DOHH2 (cell line): ENCODE data around the gene BCAP29.

ENCODE experiments used
- H3F3A ChIP-seq: fragments of 200-600 bp; sonication (generic), shearing (Covaris generic); 2 replicates; pipeline ENCODE4 v1.6.0; 2016; ENCODE audit warnings: antibody characterized with exemption, mild to moderate bottlenecking; ENCODE audit not compliant: control insufficient read depth, insufficient read depth
- H3K27ac ChIP-seq: fragments of 200-600 bp; sonication (generic); 2 replicates; pipeline ENCODE4 v1.5.1; 2014; ENCODE audit warnings: low read depth, mild to moderate bottlenecking, low read length, moderate library complexity
- H3K27me3 ChIP-seq: fragments of 200-600 bp; sonication (generic); 2 replicates; pipeline ENCODE4 v1.6.1; 2014; ENCODE audit warnings: mild to moderate bottlenecking, low read length, mixed read lengths; ENCODE audit not compliant: control insufficient read depth
- H3K36me3 ChIP-seq: fragments of 200-600 bp; sonication (generic); 2 replicates; pipeline ENCODE4 v1.6.1; 2014; ENCODE audit warnings: mild to moderate bottlenecking, low read length, moderate library complexity, mixed read lengths; ENCODE audit not compliant: control insufficient read depth
- H3K4me1 ChIP-seq: fragments of 200-600 bp; sonication (generic); 2 replicates; pipeline ENCODE4 v1.6.1; 2014; ENCODE audit warnings: mild to moderate bottlenecking, low read length, mixed read lengths; ENCODE audit not compliant: control insufficient read depth
- H3K4me2 ChIP-seq: fragments of 200-600 bp; sonication (generic); 2 replicates; pipeline ENCODE4 v1.6.0; 2014; ENCODE audit warnings: mild to moderate bottlenecking, low read length, moderate library complexity
- H3K4me3 ChIP-seq: fragments of 200-600 bp; sonication (generic); 2 replicates; pipeline ENCODE4 v1.5.1; 2014; ENCODE audit warnings: mild to moderate bottlenecking, low read length, mixed read lengths
- H3K79me2 ChIP-seq: fragments of 200-600 bp; sonication (generic); 2 replicates; pipeline ENCODE4 v1.6.1; 2014; ENCODE audit warnings: mild to moderate bottlenecking, low read length, mixed read lengths; ENCODE audit not compliant: control insufficient read depth
- H3K9me2 ChIP-seq: fragments of 200-600 bp; sonication (generic); replicated peaks from 2 replicates; pipeline ENCODE4 v1.6.1; 2014; ENCODE audit warnings: mild to moderate bottlenecking, low read length, mixed read lengths; ENCODE audit not compliant: control insufficient read depth
- H3K9me3 ChIP-seq: fragments of 200-600 bp; sonication (generic); 2 replicates; pipeline ENCODE4 v1.6.1; 2014; ENCODE audit warnings: antibody characterized with exemption, low read length, mixed read lengths; ENCODE audit not compliant: control insufficient read depth, insufficient read depth
- H4K20me1 ChIP-seq: fragments of 200-600 bp; sonication (generic); 2 replicates; pipeline ENCODE4 v1.6.0; 2014; ENCODE audit warnings: low read depth, mild to moderate bottlenecking, antibody characterized with exemption, low read length, moderate library complexity; ENCODE audit not compliant: control insufficient read depth, insufficient read depth
- EZH2phosphoT487 ChIP-seq: fragments of 200-600 bp; sonication (generic); IDR thresholded peaks from 2 replicates; pipeline ENCODE4 v1.6.1; 2017; ENCODE audit warnings: borderline replicate concordance, mild to moderate bottlenecking, antibody characterized with exemption, low read length, moderate library complexity, mixed read lengths
- TF ChIP-seq, protein P1 (sequence below): fragments of 200-600 bp; sonication (generic); IDR thresholded peaks from one replicate; pipeline ENCODE4 v1.5.1; 2014; ENCODE audit warnings: antibody characterized with exemption, mild to moderate bottlenecking, low read depth, low read length; ENCODE audit not compliant: poor library complexity, severe bottlenecking

BCAP29 gene

DNA sequence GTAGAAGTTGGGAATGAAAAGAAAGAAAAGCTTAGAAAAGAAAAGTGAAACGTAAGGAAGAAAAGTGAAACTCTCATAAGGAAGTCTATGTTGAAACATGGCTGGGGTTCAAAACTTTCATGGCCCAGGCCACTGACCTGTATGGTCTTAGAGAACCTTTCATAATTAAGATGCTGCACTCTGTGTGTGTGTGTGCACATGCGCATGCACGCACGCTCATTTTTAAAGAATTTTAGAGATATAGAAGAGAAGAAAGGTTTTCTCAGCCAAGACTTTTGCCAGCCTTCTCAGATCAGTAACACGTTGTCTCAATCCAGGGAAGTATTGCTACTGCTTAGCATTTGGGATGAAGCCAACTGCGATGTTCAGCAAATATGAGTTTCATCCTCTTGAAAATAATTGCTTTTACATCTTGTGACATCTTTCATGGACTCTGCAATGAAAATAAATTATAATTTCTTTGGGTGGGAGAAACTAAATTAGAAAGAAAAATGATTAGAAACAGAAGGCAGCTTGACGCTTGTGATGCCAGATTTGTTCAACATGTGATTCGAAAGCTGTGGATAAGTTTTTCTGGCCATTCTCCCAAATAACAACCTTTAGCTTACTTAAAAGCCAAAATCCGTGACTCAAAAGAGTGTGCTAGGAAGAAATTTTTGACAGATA is 64.4 kb downstream of the BCAP29 start:
- H3K9me2 ChIP-seq, result no peaks in the 10 kb centered on the region
- H3K4me2 ChIP-seq, result no peak overlapping the region
- H3K27me3 ChIP-seq, result no peaks in the 10 kb centered on the region
- no peak overlapping the region for H3K4me3 ChIP-seq
- TF ChIP-seq, protein P1, sequence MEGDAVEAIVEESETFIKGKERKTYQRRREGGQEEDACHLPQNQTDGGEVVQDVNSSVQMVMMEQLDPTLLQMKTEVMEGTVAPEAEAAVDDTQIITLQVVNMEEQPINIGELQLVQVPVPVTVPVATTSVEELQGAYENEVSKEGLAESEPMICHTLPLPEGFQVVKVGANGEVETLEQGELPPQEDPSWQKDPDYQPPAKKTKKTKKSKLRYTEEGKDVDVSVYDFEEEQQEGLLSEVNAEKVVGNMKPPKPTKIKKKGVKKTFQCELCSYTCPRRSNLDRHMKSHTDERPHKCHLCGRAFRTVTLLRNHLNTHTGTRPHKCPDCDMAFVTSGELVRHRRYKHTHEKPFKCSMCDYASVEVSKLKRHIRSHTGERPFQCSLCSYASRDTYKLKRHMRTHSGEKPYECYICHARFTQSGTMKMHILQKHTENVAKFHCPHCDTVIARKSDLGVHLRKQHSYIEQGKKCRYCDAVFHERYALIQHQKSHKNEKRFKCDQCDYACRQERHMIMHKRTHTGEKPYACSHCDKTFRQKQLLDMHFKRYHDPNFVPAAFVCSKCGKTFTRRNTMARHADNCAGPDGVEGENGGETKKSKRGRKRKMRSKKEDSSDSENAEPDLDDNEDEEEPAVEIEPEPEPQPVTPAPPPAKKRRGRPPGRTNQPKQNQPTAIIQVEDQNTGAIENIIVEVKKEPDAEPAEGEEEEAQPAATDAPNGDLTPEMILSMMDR, result no peak
- no peak for TF ChIP-seq EZH2phosphoT487
- H3K79me2 ChIP-seq, result no peaks in the 10 kb centered on the region
- H4K20me1 ChIP-seq, result no peaks in the 10 kb centered on the region
- H3K27ac ChIP-seq, result no peak overlapping the region
- peaks cover 10% of the 10 kb centered on the region for H3K4me1 ChIP-seq
- no peaks in the 10 kb centered on the region; the same call in 1 of the 2 replicates for H3K9me3 ChIP-seq
- no peaks in the 10 kb centered on the region for H3F3A ChIP-seq
- no peaks in the 10 kb centered on the region for H3K36me3 ChIP-seq

DNA sequence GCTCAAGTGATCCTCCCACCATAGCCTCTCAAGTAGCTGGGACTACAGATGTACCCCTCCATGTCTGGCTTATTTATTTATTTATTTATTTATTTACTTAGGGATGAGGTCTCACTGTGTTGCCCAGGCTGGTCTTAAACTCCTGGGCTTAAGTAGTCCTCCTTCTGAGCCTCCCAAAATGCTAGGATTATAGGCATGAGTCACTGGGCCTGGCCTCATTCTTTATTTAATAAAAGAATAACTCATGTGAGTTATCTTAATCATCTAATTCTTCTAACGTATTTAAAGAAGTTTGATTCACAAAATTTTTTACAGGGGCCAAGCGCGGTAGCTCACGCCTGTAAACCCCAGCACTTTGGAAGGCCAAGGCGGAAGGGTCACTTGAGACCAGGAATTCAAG is 72.6 kb downstream of the BCAP29 start:
- Histone ChIP-seq H3K27me3 (0 out of 2 replicates have a peak, but pooled peaks cover 4% of the 10 kb centered on the region), H3K4me2 (no peak overlapping the region), H3K4me3 (no peak overlapping the region), H3F3A (no peaks in the 10 kb centered on the region), H3K4me1 (no peaks in the 10 kb centered on the region), H3K9me3 (no peaks in the 10 kb centered on the region), H3K9me2 (no peaks in the 10 kb centered on the region), H4K20me1 (no peaks in the 10 kb centered on the region), H3K27ac (no peak overlapping the region), H3K36me3 (no peaks in the 10 kb centered on the region), H3K79me2 (no peaks in the 10 kb centered on the region)
- TF ChIP-seq, protein P1, result no peak
- no peak for TF ChIP-seq EZH2phosphoT487

DNA sequence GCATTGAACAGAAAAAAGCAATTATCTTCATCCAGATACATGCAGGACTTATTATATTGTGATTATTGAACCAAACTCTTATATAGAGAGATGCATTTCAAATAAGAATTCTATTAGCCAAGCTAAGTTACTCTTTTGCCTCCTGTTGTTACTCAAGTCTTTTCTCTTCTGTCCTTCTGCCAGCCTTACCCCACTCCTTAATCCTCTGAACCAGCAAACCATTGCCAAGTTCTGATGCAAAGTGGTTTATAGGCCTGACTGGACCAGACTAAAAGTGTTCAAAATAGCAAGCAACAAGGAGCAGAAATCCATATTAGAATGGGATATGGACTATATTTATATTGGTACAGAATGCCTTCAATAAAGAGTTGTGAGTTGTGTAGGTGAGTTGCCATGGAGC is 78.4 kb downstream of the BCAP29 start:
- no peaks in the 10 kb centered on the region for H4K20me1 ChIP-seq
- peaks cover 56% of the 10 kb centered on the region for H3K27me3 ChIP-seq
- TF ChIP-seq, protein P1, result no peak
- TF ChIP-seq EZH2phosphoT487, result no peak

More for the DNA sequence above, 78.4 kb downstream of the BCAP29 start:
- Histone ChIP-seq H3F3A (no peaks in the 10 kb centered on the region; the same call in 1 of the 2 replicates), H3K4me1 (peaks cover 27% of the 10 kb centered on the region), H3K79me2 (no peaks in the 10 kb centered on the region), H3K4me3 (no peak overlapping the region), H3K27ac (no peak overlapping the region), H3K4me2 (no peak overlapping the region), H3K9me2 (no peaks in the 10 kb centered on the region), H3K9me3 (no peaks in the 10 kb centered on the region), H3K36me3 (no peaks in the 10 kb centered on the region)
